Measurements from ENCODE around the gene PTPRT.

Gene PTPRT

GRCh38 chr20:42889517-42889916, 300.2 kb downstream of the PTPRT start:
- Histone ChIP-seq H3K9ac (ENCODE audit: low read length) (no peak overlapping the region), H3K27ac (ENCODE audit: low read depth, low read length) (no peak overlapping the region), H3K36me3 (ENCODE audit: low read length) (no peaks in the 10 kb centered on the region), H3K9me2 (replicated peaks; ENCODE audit: insufficient read depth, low read length) (no peaks in the 10 kb centered on the region), H2AFZ (ENCODE audit: low read depth, low read length, severe bottlenecking) (no peak overlapping the region), H3K9me3 (ENCODE audit: insufficient read depth, low read length) (no peaks in the 10 kb centered on the region), H3K4me3 (ENCODE audit: insufficient read depth, low read length, poor library complexity, severe bottlenecking) (no peak overlapping the region), H3K79me2 (ENCODE audit: insufficient read depth, low read length) (no peaks in the 10 kb centered on the region), H3K27me3 (ENCODE audit: low read length) (no peaks in the 10 kb centered on the region), H4K20me1 (ENCODE audit: low read depth, low read length) (no peaks in the 10 kb centered on the region), H3F3A (ENCODE audit: insufficient read depth) (no peaks in the 10 kb centered on the region), H3K4me2 (ENCODE audit: low read depth, low read length, poor library complexity, severe bottlenecking) (no peak overlapping the region)
- TF ChIP-seq, protein P1, sequence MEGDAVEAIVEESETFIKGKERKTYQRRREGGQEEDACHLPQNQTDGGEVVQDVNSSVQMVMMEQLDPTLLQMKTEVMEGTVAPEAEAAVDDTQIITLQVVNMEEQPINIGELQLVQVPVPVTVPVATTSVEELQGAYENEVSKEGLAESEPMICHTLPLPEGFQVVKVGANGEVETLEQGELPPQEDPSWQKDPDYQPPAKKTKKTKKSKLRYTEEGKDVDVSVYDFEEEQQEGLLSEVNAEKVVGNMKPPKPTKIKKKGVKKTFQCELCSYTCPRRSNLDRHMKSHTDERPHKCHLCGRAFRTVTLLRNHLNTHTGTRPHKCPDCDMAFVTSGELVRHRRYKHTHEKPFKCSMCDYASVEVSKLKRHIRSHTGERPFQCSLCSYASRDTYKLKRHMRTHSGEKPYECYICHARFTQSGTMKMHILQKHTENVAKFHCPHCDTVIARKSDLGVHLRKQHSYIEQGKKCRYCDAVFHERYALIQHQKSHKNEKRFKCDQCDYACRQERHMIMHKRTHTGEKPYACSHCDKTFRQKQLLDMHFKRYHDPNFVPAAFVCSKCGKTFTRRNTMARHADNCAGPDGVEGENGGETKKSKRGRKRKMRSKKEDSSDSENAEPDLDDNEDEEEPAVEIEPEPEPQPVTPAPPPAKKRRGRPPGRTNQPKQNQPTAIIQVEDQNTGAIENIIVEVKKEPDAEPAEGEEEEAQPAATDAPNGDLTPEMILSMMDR (IDR thresholded peaks at IDR 0.05; ENCODE audit: insufficient read depth, low read length, poor library complexity, severe bottlenecking): no peak
- no peak for TF ChIP-seq EZH2phosphoT487 (conservative IDR thresholded peaks at IDR 0.05; ENCODE audit: low read length)

- Histone ChIP-seq H3K4me2 (ENCODE audit: low read depth, low read length, poor library complexity, severe bottlenecking) (no peak overlapping the region), H4K20me1 (ENCODE audit: low read depth, low read length) (no peaks in the 10 kb centered on the region), H3K36me3 (ENCODE audit: low read length) (no peaks in the 10 kb centered on the region), H3K27ac (ENCODE audit: low read depth, low read length) (no peak overlapping the region), H3K9me2 (replicated peaks; ENCODE audit: insufficient read depth, low read length) (no peaks in the 10 kb centered on the region), H3K9ac (ENCODE audit: low read length) (no peak overlapping the region), H3K4me3 (ENCODE audit: insufficient read depth, low read length, poor library complexity, severe bottlenecking) (no peak overlapping the region), H2AFZ (ENCODE audit: low read depth, low read length, severe bottlenecking) (no peak overlapping the region), H3K9me3 (ENCODE audit: insufficient read depth, low read length) (no peaks in the 10 kb centered on the region), H3K27me3 (ENCODE audit: low read length) (no peaks in the 10 kb centered on the region), H3K79me2 (ENCODE audit: insufficient read depth, low read length) (no peaks in the 10 kb centered on the region), H3F3A (ENCODE audit: insufficient read depth) (no peaks in the 10 kb centered on the region)
- TF ChIP-seq EZH2phosphoT487 (conservative IDR thresholded peaks at IDR 0.05; ENCODE audit: low read length): no peak
- TF ChIP-seq, protein P1 (IDR thresholded peaks at IDR 0.05; ENCODE audit: insufficient read depth, low read length, poor library complexity, severe bottlenecking): no peak
Measured at GRCh38 chr20:42887281-42887680, 302.4 kb downstream of the PTPRT start.

DNA sequence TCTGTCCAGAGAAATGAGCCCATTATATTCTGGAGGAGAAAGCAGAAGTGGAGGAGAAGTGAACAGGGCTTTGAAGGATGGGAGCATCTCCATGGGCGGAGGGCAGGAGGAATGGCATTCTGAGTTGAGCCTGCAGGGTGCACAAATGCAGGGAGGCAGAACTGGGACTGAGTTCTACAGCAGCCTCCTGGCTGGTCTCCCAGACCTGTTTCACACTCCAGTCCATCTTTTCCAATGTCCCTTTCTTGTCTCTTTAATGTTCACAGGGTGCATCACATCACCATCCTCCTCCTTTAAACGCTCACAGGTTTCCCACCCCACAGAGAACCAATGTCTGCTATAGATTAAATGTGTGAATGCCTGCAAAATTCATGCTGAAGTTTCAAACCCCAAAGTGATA, 302.9 kb downstream of the PTPRT start:
- H2AFZ ChIP-seq (ENCODE audit: low read depth, low read length, severe bottlenecking): no peak overlapping the region
- TF ChIP-seq, protein P1 (IDR thresholded peaks at IDR 0.05; ENCODE audit: insufficient read depth, low read length, poor library complexity, severe bottlenecking): no peak
- no peak for TF ChIP-seq EZH2phosphoT487 (conservative IDR thresholded peaks at IDR 0.05; ENCODE audit: low read length)
- H3F3A ChIP-seq (ENCODE audit: insufficient read depth): no peaks in the 10 kb centered on the region
- no peaks in the 10 kb centered on the region for H4K20me1 ChIP-seq (ENCODE audit: low read depth, low read length)
- no peaks in the 10 kb centered on the region for H3K79me2 ChIP-seq (ENCODE audit: insufficient read depth, low read length)
- no peak overlapping the region for H3K27ac ChIP-seq (ENCODE audit: low read depth, low read length)
- H3K4me2 ChIP-seq (ENCODE audit: low read depth, low read length, poor library complexity, severe bottlenecking): no peak overlapping the region
- H3K27me3 ChIP-seq (ENCODE audit: low read length): no peaks in the 10 kb centered on the region
- H3K9me3 ChIP-seq (ENCODE audit: insufficient read depth, low read length): no peaks in the 10 kb centered on the region
- no peaks in the 10 kb centered on the region for H3K9me2 ChIP-seq (replicated peaks; ENCODE audit: insufficient read depth, low read length)
- H3K9ac ChIP-seq (ENCODE audit: low read length): no peak overlapping the region
- no peaks in the 10 kb centered on the region for H3K36me3 ChIP-seq (ENCODE audit: low read length)
- H3K4me3 ChIP-seq (ENCODE audit: insufficient read depth, low read length, poor library complexity, severe bottlenecking): no peak overlapping the region

All from SU-DHL-6 (cell line).